ENCODE results near the gene CAMTA1.

The CAMTA1 gene

GRCh38 chr1:7535016-7535415 is 749.8 kb downstream of the CAMTA1 start:
- Histone ChIP-seq H3K36me3 (ENCODE audit: low read depth) (no peaks in the 10 kb centered on the region), H3K4me3 (ENCODE audit: severe bottlenecking) (no peak overlapping the region), H3K4me1 (ENCODE audit: insufficient read depth, poor library complexity, severe bottlenecking) (no peaks in the 10 kb centered on the region), H3K27me3 (ENCODE audit: insufficient read depth, poor library complexity, severe bottlenecking) (no peaks in the 10 kb centered on the region), H3K9me3 (ENCODE audit: severe bottlenecking) (no peaks in the 10 kb centered on the region), H3K27ac (ENCODE audit: poor library complexity, severe bottlenecking) (no peak overlapping the region)
- DNase-seq (ENCODE audit: low spot score) (peak; percentile 22), ATAC-seq (ENCODE audit: low read depth) (no peak)
- TF ChIP-seq, protein P1, sequence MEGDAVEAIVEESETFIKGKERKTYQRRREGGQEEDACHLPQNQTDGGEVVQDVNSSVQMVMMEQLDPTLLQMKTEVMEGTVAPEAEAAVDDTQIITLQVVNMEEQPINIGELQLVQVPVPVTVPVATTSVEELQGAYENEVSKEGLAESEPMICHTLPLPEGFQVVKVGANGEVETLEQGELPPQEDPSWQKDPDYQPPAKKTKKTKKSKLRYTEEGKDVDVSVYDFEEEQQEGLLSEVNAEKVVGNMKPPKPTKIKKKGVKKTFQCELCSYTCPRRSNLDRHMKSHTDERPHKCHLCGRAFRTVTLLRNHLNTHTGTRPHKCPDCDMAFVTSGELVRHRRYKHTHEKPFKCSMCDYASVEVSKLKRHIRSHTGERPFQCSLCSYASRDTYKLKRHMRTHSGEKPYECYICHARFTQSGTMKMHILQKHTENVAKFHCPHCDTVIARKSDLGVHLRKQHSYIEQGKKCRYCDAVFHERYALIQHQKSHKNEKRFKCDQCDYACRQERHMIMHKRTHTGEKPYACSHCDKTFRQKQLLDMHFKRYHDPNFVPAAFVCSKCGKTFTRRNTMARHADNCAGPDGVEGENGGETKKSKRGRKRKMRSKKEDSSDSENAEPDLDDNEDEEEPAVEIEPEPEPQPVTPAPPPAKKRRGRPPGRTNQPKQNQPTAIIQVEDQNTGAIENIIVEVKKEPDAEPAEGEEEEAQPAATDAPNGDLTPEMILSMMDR (IDR thresholded peaks at IDR 0.05; ENCODE audit: poor library complexity, severe bottlenecking): no peak

- H3K9me3 ChIP-seq (ENCODE audit: severe bottlenecking): no peaks in the 10 kb centered on the region
- H3K27ac ChIP-seq (ENCODE audit: poor library complexity, severe bottlenecking): no peak overlapping the region
- TF ChIP-seq, protein P1 (IDR thresholded peaks at IDR 0.05; ENCODE audit: poor library complexity, severe bottlenecking): no peak
- H3K4me3 ChIP-seq (ENCODE audit: severe bottlenecking): no peak overlapping the region
- no peak for ATAC-seq (ENCODE audit: low read depth)
- H3K27me3 ChIP-seq (ENCODE audit: insufficient read depth, poor library complexity, severe bottlenecking): no peaks in the 10 kb centered on the region
- H3K36me3 ChIP-seq (ENCODE audit: low read depth): no peaks in the 10 kb centered on the region
- H3K4me1 ChIP-seq (ENCODE audit: insufficient read depth, poor library complexity, severe bottlenecking): no peaks in the 10 kb centered on the region
- DNase-seq (ENCODE audit: low spot score): peak; percentile 32
Measured at GRCh38 chr1:7535934-7536878, 751.0 kb downstream of the CAMTA1 start.

DNA sequence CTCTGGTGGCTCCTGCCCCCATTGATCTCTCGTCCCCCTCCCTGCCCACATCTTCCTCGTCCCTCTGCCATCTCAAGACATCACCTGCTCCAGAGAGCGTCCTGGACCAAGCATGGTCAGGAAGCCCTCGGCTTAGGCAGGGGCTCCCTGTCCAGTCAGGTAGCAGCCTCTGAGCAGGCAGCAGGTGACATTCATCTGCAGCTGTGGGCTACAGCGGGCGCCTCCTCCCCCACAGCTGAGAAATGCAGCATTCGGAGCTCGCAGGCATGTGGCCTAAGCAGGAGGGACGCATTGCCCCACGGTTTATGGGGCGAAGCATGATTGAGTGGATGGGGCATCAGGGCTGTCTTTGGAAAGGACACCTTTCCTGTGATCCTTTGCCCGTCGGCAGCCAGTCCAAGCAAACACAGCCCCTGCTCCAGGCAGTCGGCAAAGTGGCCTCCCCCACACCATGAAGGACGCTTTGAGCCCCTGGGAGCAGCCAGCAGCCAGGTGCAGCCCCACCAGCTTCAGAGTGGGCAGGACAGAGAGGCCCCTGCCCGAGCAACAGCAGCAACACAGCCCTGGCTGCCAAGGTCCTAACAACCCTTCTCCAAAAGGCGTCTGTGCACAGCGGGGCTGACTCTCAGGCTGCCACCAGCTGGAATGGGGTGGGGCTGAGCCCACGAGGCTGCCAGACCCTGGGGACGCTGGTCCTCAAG is 751.8 kb downstream of the CAMTA1 start:
- TF ChIP-seq, protein P1 (IDR thresholded peaks at IDR 0.05; ENCODE audit: poor library complexity, severe bottlenecking): no peak
- peak; percentile 38 for DNase-seq (ENCODE audit: low spot score)

GRCh38 chr1:7538033-7538432 is 752.8 kb downstream of the CAMTA1 start:
- DNase-seq (ENCODE audit: low spot score) (peak; percentile 10), ATAC-seq (ENCODE audit: low read depth) (no peak)
- no peaks in the 10 kb centered on the region for H3K27me3 ChIP-seq (ENCODE audit: insufficient read depth, poor library complexity, severe bottlenecking)
- no peak overlapping the region for H3K4me3 ChIP-seq (ENCODE audit: severe bottlenecking)
- TF ChIP-seq, protein P1 (IDR thresholded peaks at IDR 0.05; ENCODE audit: poor library complexity, severe bottlenecking): no peak
- no peak overlapping the region for H3K27ac ChIP-seq (ENCODE audit: poor library complexity, severe bottlenecking)
- no peaks in the 10 kb centered on the region for H3K36me3 ChIP-seq (ENCODE audit: low read depth)
- no peaks in the 10 kb centered on the region for H3K9me3 ChIP-seq (ENCODE audit: severe bottlenecking)
- H3K4me1 ChIP-seq (ENCODE audit: insufficient read depth, poor library complexity, severe bottlenecking): no peaks in the 10 kb centered on the region

More for the DNA sequence above, 751.8 kb downstream of the CAMTA1 start:
- Histone ChIP-seq H3K4me3 (ENCODE audit: severe bottlenecking) (no peak overlapping the region), H3K27ac (ENCODE audit: poor library complexity, severe bottlenecking) (no peak overlapping the region), H3K9me3 (ENCODE audit: severe bottlenecking) (no peaks in the 10 kb centered on the region), H3K36me3 (ENCODE audit: low read depth) (no peaks in the 10 kb centered on the region), H3K27me3 (ENCODE audit: insufficient read depth, poor library complexity, severe bottlenecking) (no peaks in the 10 kb centered on the region), H3K4me1 (ENCODE audit: insufficient read depth, poor library complexity, severe bottlenecking) (no peaks in the 10 kb centered on the region)
- no peak for ATAC-seq (ENCODE audit: low read depth)

Data from RWPE2 (cell line).